Neutrophil (primary cell): ENCODE results near the gene HOXD12.

ENCODE experiments used
- H3K27ac ChIP-seq: fragments of 200-600 bp; sonication (generic); 2 replicates; pipeline ENCODE4 v1.5.1; 2016; ENCODE audit warnings: mild to moderate bottlenecking, moderate library complexity
- H3K27me3 ChIP-seq: fragments of 200-600 bp; sonication (generic); 2 replicates; pipeline ENCODE4 v1.6.0; 2016; ENCODE audit warnings: mild to moderate bottlenecking
- H3K36me3 ChIP-seq: fragments of 200-600 bp; sonication (generic); 2 replicates; pipeline ENCODE4 v1.5.1; 2017
- H3K4me1 ChIP-seq, 2 experiments: fragments of 200-600 bp in 1 of 2; sonication (generic) in 1 of 2; 1 replicate in 1 of 2; 2 replicates in 1 of 2; pipeline versions ENCODE4 v1.5.1 to v1.6.1; 2013 to 2016; ENCODE audit warnings: low read depth in 1 of 2, low read length in 1 of 2, mild to moderate bottlenecking in 1 of 2, moderate library complexity in 1 of 2; ENCODE audit not compliant: control insufficient read depth in 1 of 2, insufficient read depth in 1 of 2
- H3K4me3 ChIP-seq, 2 experiments: fragments of 200-600 bp in 1 of 2; sonication (generic) in 1 of 2; 1 replicate in 1 of 2; 2 replicates in 1 of 2; pipeline ENCODE4 v1.5.1; 2013 to 2016; ENCODE audit warnings: low read depth in 1 of 2, low read length in 1 of 2, mild to moderate bottlenecking in 1 of 2, moderate library complexity in 1 of 2
- H3K9me3 ChIP-seq: fragments of 200-600 bp; sonication (generic); 2 replicates; pipeline ENCODE4 v1.5.1; 2016
- TF ChIP-seq, protein P1 (sequence below): fragments of 200-600 bp; sonication (generic); IDR thresholded peaks from 2 replicates; pipeline ENCODE4 v1.5.1; 2016; ENCODE audit warnings: antibody characterized with exemption

Gene HOXD12

DNA sequence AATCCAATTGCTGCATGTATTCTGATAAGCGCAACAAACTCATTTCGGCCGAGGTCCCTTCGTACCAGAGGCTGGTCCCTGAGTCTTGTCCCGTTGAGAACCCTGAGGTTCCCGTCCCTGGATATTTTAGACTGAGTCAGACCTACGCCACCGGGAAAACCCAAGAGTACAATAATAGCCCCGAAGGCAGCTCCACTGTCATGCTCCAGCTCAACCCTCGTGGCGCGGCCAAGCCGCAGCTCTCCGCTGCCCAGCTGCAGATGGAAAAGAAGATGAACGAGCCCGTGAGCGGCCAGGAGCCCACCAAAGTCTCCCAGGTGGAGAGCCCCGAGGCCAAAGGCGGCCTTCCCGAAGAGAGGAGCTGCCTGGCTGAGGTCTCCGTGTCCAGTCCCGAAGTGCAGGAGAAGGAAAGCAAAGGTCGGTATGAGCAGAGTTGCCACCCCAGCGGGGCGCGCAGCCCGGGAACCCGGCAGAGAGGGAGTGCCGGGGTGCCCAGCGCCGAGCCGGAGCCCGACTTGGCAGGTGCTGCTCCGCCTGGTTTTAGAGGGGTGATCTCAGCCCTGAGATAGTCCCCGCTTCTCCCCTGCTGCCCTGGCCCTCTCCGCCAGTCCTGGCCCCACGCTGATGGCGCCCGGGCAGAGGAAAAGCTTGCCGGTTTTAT, 17.7 kb downstream of the HOXD12 start:
- H3K4me3 ChIP-seq = no peak overlapping the region
- no peaks in the 10 kb centered on the region for H3K36me3 ChIP-seq
- TF ChIP-seq, protein P1, sequence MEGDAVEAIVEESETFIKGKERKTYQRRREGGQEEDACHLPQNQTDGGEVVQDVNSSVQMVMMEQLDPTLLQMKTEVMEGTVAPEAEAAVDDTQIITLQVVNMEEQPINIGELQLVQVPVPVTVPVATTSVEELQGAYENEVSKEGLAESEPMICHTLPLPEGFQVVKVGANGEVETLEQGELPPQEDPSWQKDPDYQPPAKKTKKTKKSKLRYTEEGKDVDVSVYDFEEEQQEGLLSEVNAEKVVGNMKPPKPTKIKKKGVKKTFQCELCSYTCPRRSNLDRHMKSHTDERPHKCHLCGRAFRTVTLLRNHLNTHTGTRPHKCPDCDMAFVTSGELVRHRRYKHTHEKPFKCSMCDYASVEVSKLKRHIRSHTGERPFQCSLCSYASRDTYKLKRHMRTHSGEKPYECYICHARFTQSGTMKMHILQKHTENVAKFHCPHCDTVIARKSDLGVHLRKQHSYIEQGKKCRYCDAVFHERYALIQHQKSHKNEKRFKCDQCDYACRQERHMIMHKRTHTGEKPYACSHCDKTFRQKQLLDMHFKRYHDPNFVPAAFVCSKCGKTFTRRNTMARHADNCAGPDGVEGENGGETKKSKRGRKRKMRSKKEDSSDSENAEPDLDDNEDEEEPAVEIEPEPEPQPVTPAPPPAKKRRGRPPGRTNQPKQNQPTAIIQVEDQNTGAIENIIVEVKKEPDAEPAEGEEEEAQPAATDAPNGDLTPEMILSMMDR = no peak
- H3K4me1 ChIP-seq = peaks cover 3 to 9% of the 10 kb centered on the region in 2 experiments
- peaks cover 100% of the 10 kb centered on the region for H3K27me3 ChIP-seq
- no peaks in the 10 kb centered on the region for H3K9me3 ChIP-seq
- H3K27ac ChIP-seq = no peak overlapping the region

DNA sequence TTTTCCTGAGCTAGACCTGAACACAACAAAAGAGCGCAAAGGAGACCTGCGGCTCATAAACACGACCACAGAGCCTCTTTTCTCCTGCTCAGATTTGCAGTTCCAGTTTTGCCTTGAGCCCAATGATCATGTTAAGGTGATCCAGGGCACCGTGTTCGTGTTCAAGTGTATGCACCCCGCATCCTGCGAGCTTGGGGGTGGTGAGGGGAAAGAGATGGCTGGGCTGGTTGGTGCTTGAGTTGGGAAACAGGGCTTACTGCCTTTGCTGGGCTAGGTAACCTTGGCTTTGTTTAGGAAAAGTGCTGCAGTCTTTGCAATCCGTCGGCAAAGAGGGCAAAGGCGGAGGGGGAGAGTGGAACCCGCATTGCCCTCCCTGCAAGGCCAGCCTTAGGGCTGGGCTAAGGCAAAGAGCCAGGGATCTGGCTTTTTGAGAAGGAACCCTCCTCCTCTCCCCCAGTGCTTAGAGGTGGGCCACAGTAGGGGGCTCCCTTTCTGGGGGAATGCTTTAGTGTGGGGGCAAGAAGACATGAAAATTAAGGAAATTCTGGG, 18.3 kb downstream of the HOXD12 start:
- no peaks in the 10 kb centered on the region for H3K36me3 ChIP-seq
- TF ChIP-seq, protein P1 = no peak
- no peaks in the 10 kb centered on the region for H3K9me3 ChIP-seq
- no peak overlapping the region for H3K27ac ChIP-seq
- peaks cover 3 to 15% of the 10 kb centered on the region in 2 experiments for H3K4me1 ChIP-seq
- H3K4me3 ChIP-seq = no peak overlapping the region
- H3K27me3 ChIP-seq = peaks cover 100% of the 10 kb centered on the region

DNA sequence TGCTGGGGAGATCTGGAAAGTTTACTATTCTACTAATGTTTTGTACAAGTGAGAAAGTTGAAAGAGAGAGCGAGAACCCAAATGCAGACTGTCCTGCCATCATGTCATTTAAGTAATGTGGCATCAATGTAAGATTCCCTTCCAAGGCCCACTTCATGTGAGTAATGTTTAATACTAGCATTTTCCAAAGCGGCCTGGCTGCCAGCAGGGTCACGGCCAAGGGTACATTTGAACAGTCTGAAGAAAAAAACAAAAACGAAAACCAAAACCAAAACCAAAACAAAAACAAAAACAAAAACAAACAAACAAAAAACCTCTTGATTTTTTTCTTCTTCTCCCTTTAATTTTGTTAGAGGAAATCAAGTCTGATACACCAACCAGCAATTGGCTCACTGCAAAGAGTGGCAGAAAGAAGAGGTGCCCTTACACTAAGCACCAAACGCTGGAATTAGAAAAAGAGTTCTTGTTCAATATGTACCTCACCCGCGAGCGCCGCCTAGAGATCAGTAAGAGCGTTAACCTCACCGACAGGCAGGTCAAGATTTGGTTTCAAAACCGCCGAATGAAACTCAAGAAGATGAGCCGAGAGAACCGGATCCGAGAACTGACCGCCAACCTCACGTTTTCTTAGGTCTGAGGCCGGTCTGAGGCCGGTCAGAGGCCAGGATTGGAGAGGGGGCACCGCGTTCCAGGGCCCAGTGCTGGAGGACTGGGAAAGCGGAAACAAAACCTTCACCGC, 19.2 kb downstream of the HOXD12 start:
- Histone ChIP-seq H3K9me3 (no peaks in the 10 kb centered on the region), H3K27ac (no peak overlapping the region), H3K4me1 (peaks cover 3 to 18% of the 10 kb centered on the region in 2 experiments), H3K36me3 (no peaks in the 10 kb centered on the region), H3K27me3 (peaks cover 100% of the 10 kb centered on the region), H3K4me3 (no peak overlapping the region)
- TF ChIP-seq, protein P1 = no peak

DNA sequence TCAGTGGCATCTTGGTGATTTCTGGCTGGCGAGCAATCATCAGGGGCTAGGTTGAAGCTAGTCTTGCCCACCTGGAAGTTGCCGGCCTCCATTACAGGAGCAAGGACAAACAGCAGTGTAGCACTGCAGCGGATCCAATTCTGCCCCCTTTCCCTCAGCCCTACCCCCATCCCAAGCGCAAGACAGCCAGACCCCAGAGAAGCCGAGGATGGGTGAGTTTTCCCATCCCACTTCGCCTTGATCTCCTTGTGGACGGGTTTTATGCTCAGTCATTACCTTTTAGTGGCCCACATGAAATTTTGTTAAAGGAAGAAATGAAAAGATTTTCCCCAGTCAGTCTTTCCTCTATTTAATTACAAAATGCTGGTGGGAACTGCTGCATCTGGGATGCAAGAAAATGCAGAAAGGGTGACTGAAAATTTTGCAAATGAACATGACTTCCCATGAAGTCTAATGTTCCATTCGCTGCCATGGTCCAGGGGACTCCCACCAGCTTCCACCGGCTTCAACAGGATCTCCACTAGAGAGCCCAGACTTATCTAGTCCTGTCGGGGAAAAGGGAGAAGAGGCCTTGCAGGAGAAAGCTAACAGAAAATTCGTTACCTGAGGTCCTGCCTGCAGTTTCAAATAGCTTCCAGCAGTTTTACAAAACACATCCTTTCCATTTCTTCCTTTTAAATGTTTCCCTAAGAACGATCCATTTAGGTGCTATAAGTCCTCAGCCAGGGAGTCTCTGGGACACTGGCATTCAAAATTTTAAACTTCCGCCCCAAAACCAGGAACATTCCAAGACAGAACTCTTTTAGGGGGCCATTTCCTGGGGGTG, 21.0 kb downstream of the HOXD12 start:
- Histone ChIP-seq H3K9me3 (no peaks in the 10 kb centered on the region), H3K36me3 (no peaks in the 10 kb centered on the region), H3K4me1 (peaks cover 3 to 18% of the 10 kb centered on the region in 2 experiments), H3K27me3 (peaks cover 100% of the 10 kb centered on the region), H3K27ac (no peak overlapping the region), H3K4me3 (no peak overlapping the region)
- TF ChIP-seq, protein P1 = no peak
